HG02943 (cell line): ENCODE measurements around the gene CA7.

Experiments used
- ATAC-seq: cut with Tn5 transposase; IDR thresholded peaks from one replicate; pipeline ENCODE4 v1.9.1; 2021; ENCODE audit warnings: mild to moderate bottlenecking, low read depth, moderate library complexity; ENCODE audit not compliant: unreplicated experiment

Gene CA7

DNA sequence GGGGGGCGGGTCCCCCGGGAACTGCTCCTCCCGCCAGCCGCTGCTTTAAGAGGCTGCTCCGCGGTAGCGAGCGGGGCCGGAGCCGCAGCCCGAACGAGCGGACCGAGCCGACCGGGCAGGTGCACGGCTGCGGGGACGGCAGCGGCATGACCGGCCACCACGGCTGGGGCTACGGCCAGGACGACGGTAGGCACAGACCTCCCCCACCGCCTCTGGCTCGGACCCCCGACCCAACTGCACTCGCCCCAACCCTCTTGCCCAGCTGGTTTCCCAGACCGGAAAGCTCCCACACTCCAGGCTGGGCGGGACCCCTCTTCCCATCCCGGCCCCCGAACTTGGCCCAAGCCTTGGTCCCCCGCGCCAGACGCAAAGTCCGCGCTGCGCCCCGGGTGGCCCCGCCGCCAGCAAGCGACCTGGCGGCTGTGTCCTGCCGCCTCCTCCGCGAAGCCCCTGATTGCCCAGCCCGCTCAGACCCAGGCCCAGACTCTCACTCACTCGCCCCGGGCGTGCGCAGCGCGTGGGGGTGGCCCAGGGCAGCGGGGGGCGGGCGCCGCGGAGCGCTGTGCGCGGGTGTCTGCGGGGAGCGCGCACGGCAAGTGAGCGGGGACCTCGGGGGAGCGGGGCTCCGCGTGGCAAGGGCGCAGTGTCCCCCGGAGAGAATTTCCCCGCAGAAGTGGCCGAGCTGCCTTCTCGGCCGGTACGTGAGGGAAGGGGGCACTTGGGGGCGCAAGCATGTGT, at the start of gene CA7:
TSS of gene CA7 (plus strand) at position 73 of the 738 bp plus-strand sequence. CDS start at position 147, 74 bp downstream.
- ATAC-seq, result no peak

DNA sequence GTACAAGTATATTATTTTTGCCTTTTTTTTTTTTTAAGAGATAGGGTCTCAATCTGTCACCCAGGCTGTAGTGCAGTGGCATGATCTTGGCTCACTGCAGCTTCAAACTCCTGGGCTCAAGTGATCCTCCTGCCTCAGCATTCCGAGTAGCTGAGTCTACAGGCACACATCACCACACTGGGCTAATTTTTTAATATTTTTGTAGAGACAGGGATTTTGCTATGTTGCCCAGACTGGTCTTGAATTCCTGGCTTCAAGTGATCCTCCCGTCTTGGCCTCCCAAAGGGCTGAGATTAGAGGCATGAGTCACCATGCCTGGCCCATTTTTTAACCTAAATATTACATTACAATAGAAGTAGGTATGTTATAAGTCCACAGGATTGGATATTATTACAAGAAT, 46.1 kb upstream of the CA7 start:
- ATAC-seq, result no peak

DNA sequence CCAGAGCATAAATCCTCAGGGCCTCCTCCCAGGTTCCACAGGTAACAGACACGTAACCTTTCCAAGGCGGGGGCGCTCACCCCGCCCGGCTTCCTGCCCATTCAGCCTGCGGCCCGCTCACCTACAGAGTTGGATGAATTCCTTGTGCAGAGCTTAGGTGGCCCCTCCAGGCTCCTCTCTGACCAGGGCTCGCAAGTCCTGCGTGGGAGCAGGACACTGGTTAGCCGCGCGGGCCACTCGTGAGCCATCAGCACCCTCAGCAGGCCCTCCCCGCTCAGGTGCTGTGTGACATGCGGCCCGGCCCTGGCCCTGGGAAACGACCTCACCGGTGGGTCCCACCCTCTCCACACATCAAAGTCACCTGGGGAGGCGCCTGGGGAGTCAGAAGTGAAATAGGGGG, 43.4 kb upstream of the CA7 start:
- no peak for ATAC-seq

DNA sequence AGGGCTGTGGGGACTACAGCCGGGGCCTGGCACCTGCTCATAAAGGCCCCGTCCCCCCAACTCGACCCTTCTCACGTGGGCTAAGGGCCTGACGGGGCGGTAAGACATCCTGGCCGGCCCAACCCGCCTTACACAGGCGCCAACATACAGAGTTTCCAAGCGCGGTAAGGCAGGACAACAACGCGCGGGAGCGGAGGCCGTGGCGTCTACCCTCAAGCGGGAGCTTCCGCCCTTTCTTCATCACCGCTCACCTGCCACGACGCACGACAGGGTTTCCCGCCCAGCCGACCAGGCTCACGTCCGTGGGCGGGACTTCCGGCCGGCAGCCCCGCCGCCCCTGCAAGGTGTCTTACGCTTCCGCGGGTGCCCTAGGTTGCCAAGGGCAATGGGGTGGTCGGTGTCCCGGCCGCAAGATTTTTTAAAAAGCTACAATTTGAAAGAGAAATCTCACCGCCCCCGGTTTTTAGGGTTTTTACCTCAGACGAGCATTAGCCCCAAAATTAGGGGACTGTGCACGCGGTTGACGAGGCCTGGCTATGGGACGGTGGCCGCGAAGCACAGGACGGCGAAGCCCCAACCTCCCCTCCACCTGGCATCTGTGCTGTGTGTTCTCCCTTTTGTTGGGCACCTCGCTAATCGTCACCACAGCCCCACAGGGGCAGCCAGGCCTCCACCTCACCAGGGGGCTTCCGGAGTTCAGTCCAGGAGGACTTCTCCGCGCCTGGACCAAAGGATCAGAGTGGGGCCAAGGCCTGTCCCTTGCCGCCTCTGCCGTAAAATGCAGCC, 42.7 kb upstream of the CA7 start, which contains the start of gene TERB1:
TSS of gene TERB1 (minus strand) at position 265 of the 786 bp plus-strand sequence. CDS start 4,786 bp downstream, outside the sequence.
- no peak for ATAC-seq

DNA sequence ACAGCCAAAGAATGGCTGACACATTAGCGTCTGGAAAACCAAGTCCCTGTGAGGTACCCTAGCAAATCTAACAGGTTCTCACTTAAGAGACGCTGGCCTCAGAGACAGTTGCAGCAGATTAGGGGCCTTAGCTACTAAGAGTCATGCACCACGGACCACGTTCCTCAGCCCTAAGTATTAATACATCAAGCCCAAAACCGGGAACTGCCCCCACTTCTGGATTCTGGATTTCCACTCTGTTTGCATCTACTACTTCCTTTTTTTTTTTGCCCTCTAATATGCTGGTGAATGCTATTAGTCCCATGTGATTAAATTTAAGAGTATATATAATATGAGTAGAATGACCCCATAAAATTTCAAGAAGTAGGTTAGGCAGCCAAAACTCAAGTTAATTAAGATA, 42.1 kb upstream of the CA7 start:
- no peak for ATAC-seq

DNA sequence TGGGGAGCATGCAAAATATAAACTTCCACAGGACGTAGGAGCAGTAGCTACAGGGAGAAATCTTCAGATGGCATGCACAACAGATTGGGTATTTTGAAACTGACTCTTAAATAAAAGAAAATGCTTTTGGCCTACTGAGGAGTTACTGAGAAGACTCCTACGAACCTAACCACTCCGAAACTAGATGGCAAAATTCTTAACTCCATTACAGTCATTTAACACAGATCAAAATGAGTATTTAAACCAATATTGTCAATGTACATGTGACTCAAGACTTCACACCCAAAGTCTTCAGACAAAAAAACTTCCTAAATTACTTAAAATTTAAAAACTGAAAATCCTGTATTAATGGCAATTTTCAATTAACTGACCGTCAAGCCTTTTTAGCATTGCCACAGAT, 34.4 kb upstream of the CA7 start:
- no peak for ATAC-seq

DNA sequence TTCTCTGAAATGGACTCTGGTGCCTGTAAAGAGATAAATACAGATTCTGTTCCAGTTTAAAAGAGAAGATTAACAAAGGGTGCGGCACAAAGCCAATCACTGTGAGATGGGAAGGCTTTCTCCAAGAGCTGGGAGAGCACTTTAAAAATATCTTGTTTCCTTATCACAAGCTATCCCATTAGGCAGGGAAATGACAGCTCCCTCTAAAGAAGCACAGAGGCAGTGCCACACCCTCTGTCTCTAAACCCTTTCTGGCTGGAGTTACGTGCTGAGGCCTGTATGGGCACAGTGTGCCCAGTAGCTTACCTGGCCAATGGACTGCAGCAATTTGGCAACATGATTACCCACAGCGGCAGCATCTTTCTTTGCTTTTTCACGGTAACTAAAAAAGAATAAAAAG, 33.8 kb upstream of the CA7 start:
- no peak for ATAC-seq

DNA sequence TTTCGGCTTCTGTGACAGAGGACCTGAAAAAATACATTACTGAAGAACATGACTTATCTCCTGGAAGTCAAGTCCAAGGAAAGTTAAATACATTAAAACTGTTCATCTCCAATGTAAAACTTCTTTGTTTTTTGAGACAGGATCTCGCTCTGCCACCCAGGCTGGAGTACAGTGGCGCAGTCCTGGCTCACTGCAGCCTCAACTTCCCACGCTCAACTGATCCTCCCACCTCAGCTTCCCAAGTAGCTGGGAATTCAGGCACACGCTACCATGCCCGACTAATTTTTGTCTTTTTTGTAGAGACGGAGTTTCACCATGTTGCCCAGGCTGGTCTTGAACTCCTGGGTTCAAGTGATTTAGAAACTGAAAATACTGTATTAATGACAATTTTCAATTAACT, 33.2 kb upstream of the CA7 start:
- no peak for ATAC-seq

DNA sequence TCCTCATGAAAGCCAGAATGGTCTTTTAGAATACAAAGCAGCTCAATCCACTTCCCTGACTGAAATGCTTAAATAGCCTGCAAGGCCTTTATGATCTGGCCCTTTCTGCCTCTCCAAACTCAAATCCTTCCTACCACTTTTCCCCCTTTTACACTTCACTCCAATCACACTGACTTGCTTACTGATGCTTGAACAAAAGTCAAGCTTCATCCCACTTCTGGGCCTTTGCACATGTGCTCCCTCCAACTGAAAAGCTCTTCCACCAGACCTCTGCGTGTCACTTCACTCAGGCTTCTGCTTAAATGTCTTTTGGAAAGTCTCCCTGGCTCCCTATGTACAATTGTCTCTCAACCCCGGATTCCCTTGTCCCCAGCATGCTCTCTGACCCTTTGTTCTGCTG, 29.5 kb upstream of the CA7 start:
- no peak for ATAC-seq

DNA sequence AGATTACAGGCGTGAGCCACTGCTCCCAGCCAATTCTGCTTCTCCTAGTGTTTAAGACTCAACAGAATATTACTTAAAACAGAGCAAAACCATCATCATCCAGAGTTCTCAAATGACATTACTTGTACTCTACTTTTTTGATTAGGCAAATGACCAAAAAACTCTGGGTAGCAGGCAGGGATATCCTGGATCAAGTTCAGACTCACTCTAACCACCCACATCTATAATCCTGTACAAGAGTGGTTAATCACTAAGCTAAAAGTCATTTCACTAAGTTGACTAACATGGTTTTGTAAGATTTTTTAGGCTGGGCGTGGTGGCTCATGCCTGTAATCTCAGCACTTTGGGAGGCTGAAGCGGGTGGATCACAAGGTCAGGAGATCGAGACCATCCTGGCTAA, 20.2 kb upstream of the CA7 start:
- ATAC-seq, result no peak

DNA sequence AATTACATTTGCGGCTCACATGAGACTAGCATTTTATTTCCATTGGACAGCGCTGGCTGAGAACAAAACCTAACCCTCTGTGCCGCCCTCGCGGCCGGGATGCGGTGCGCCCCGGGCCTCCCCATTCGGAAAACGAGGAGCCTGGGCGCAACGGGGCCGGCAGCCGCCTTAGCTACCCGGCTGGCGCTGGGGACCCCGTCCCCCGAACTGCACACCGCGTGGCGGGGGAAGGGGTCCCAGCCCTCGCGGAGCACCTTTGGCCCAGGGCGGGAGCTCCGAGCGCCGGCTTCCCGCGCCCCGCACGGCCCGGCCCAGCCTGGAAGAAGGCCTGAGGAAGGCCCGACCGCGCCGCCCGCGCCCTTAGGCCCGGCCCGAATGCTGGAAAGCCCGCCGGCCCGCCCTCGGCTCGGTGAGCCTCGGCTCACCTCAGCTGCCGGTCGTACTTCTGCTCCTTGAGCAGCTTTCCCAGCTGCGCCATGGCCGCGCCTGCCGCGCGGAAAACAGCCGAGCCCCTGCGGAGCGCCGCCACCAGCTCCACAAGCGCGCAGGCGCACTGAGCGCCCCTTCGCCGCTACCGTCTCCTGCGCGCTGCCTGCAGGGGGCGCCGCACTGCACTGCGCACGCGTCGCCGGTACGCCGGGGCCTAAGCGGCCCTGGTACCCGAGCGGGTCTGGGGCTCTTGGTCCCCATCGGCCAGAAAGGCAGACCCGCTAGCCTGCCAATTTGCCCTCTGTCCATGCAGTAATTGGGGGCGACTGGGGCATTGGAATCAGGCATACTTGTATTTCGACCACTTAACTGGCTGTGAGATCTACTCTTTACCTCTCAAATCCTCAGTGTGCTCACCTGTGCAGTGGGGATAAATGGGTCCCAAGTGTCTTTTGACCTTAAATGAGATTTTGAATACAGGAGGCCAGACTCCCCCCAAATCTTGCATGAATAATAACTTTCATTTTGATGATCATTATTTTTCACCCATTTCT, 13.5 kb upstream of the CA7 start, which contains the start of gene NAE1:
TSS of gene NAE1 (minus strand) at position 555 of the 983 bp plus-strand sequence. CDS start at position 478, 77 bp downstream.
- peak; percentile 88 for ATAC-seq

DNA sequence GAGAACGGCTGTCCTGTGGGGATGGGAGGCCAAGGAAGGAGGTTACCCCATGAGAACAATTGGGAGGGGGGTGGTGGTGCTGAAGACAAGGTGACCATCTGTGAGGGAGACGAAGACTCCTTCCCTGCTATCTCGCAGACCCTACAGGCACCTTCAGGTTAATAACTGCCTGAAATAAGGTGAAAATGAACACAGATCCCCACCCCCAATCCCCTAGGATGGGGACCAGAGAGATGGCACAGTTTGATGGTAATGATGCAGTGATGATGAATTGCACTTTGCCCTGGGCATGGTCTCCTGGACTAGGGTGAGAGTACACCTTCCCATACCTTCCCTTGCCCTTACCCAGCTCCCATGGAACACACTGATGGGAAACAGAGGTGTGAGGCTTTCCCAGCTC, 12.0 kb upstream of the CA7 start:
- no peak for ATAC-seq

DNA sequence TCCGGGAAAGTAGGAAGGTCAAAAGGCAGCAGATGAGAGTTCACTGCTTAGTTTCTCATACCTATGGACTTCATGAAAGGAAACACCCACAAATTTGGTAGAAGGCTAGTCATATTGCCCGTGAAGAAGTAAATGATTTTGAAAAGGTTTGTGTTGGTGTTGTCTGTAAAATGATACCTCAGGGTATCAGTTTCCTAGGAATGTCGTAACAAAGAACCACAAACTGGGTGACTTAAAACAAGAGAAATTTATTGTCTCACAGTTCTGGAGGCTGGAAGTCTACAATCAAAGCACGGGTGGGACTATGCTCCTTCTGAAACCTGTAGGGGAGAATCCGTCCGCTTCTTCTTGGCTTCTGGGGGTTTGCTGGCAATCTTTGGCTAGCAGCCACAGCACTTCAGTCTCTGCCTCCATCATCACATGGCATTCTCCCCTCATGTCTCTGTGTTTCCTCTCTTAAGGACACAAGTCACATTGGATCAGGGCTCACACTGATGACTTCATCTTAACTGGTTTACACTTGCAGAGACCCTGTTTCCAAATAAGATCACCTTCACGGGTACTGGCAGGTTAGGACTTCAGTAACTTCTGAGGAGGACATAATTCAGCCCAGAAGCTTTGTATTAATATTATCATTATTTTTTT, 11.4 kb upstream of the CA7 start:
- ATAC-seq, result no peak

DNA sequence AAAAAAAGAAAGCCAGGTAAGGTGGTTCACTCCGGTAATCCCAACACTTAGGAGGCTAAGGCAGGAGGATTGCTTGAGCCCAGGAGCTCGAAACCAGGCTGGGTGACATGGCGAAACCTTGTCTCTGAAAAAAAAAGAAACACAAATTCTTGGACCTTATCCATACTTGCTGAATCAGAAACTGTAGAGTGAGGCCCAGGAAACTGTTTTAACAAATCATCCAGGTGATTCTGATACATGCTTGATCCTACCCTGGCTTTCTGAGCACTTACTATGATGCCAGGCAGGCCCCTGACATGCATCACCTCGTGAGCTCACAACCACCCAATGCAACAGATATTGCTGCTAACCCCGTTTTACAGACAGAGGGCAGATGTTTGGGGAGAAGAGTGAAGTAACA, 9.5 kb upstream of the CA7 start:
- ATAC-seq, result no peak

DNA sequence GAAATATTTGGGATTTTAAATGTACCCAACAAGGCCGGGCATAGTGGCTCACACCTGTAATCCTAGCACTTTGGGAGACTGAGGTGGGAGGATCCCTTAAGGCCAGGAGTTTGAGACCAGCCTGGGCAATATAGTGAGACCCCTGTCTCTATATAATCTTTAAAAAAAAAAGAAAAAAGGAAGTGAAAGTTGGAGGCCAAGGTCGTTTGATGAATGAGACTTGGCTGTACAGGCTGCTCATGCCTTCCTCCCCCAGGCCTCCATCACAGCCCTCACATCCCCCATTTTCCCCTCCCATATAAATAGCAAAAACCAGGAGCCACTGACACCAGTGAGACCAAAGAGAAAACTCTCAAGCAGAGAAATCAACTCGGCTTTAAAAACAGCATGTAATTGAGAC, 3.3 kb upstream of the CA7 start:
- ATAC-seq, result no peak

DNA sequence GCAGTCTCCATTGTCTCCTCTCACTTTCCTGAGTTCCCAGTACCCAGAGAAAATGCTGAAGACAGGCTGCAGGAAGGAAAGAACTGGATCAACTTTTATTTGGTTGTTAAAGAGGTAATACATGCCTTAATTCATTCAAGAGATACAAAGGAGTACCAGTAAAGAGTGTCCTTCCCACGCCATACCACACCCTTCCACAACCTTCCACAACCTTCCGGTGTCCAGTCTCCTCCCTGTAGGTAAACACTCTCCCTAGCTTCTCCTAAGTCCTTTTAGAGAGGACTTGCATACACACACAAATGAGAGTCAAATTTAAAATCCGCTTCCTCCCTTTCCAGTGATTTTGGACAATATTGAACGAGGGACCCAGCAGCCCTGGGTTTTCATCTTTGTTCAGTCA, 2.8 kb upstream of the CA7 start:
- ATAC-seq, result no peak

DNA sequence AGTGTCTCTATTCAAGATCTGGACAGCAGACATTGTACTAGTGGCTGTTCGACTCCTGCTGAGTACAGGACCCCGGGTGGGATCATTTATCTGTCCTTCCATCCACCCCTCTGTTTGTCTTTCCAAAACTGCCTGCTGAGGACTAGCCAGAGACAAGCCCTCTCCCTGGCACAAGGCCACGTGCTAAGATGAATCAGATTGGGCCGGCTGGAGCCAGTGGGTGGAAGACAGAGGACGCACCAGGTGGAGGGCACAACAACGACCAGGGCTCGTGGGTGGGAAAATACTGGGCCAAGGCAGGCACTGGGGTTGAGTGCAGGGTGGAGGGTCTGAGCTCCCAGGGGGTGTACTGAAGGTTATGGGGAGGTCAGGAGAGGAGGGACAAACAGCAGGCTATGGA, 1.4 kb upstream of the CA7 start:
- ATAC-seq, result no peak

DNA sequence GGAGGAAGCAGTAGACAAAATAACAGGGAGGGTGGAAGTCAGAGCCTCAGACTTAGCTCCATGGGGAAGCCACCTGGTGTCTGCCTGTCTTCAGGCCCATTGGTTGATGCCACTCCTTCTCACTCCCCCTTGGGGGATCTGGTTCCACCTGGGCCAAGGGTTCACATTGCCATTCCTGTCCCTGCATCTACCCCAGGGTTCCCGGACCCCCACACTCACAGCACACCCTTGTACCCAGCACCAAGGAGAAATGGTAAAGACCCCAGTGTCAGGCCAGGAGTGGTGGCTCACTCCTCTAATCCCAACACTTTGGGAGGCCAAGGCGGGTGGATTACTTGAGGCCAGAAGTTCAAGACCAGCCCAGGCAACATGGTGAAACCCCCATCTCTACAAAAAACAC, 1.0 kb upstream of the CA7 start:
- no peak for ATAC-seq

DNA sequence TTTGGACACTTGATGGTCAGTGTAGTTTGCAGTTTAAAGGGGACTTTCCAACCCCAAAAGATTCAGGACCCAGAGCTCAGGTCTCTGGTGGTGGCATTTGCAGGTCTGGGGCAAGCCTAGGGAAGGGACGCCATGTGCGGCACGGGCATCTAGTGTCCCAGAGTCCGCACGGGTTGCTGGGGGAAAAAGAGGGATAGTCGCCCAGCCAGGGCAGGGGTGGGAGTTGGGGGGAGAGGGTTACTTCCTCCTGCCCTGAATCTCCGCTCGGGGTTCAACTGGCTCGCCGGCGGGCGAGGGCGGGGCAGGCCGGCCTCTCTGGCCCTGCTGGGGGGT, 239 bp upstream of the CA7 start:
- ATAC-seq, result no peak

DNA sequence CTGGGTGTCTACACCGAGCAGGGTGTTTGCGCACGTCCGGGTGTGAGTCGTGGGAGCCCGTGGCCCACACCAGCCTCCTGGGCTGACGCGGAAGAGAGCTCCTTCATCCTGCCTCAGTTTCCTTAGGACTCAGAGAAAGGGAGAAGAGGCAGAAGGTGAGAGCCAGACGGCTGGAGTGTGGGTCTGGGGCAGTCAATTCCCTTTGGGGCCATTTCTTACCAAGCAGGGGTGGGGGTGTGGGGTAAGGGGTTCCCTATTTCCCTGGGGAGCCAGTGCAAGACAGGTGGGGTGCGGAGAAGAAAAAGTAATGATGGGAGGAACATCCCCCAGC, 831 bp downstream of the CA7 start:
- no peak for ATAC-seq
